Hepatocyte (in vitro differentiated cells): Measurements from ENCODE around the gene RUNX1. TPM values are rescaled to one million over a fixed set of nuclear protein-coding genes. Genes with fewer than 3 reads are reported as not detected.

Source experiments
- DNase-seq: peaks from one replicate; pipeline ENCODE4 v3.0.0-alpha.2; 2016; ENCODE audit warnings: low spot score
- H2AFZ ChIP-seq: fragments of 200-600 bp; sonication (generic); 2 replicates; pipeline ENCODE4 v1.6.0; 2016; ENCODE audit warnings: antibody characterized with exemption, mild to moderate bottlenecking
- H3K27ac ChIP-seq: fragments of 200-600 bp; sonication (generic); 2 replicates; pipeline ENCODE4 v1.5.1; 2016; ENCODE audit warnings: mild to moderate bottlenecking
- H3K27me3 ChIP-seq: fragments of 200-600 bp; sonication (generic); 2 replicates; pipeline ENCODE4 v1.6.1; 2016
- H3K36me3 ChIP-seq: fragments of 200-600 bp; sonication (generic); replicated peaks from 2 replicates; pipeline ENCODE4 v1.5.1; 2016; ENCODE audit warnings: low read depth; ENCODE audit not compliant: insufficient read depth
- H3K4me1 ChIP-seq: fragments of 200-600 bp; sonication (generic); 2 replicates; pipeline ENCODE4 v1.5.1; 2016; ENCODE audit warnings: mild to moderate bottlenecking, moderate library complexity; ENCODE audit not compliant: insufficient read depth
- H3K4me2 ChIP-seq: fragments of 200-600 bp; sonication (generic); 2 replicates; pipeline ENCODE4 v1.6.0; 2016
- H3K4me3 ChIP-seq: fragments of 200-600 bp; sonication (generic); 2 replicates; pipeline ENCODE4 v1.5.1; 2016; ENCODE audit warnings: mild to moderate bottlenecking
- H3K79me2 ChIP-seq: fragments of 200-600 bp; sonication (generic); 2 replicates; pipeline ENCODE4 v1.6.0; 2017; ENCODE audit warnings: mild to moderate bottlenecking
- H3K9me2 ChIP-seq: fragments of 200-600 bp; sonication (generic); replicated peaks from 2 replicates; pipeline ENCODE4 v1.6.0; 2017; ENCODE audit warnings: mild to moderate bottlenecking; ENCODE audit not compliant: insufficient read depth
- H3K9me3 ChIP-seq: fragments of 200-600 bp; sonication (generic); 2 replicates; pipeline ENCODE4 v1.5.1; 2016; ENCODE audit warnings: low read depth, mild to moderate bottlenecking
- H4K20me1 ChIP-seq: fragments of 200-600 bp; sonication (generic); 2 replicates; pipeline ENCODE4 v1.6.0; 2016; ENCODE audit warnings: mild to moderate bottlenecking; ENCODE audit not compliant: insufficient read depth, poor library complexity, severe bottlenecking
- CTCF ChIP-seq: fragments of 200-600 bp; sonication (generic); IDR thresholded peaks from 2 replicates; pipeline ENCODE4 v1.5.1; 2016; ENCODE audit warnings: antibody characterized with exemption, mild to moderate bottlenecking; ENCODE audit not compliant: poor library complexity
- EZH2 ChIP-seq: fragments of 200-600 bp; sonication (generic); IDR thresholded peaks from 2 replicates; pipeline ENCODE4 v1.6.1; 2016; ENCODE audit warnings: antibody characterized with exemption, mild to moderate bottlenecking, borderline replicate concordance
- EZH2phosphoT487 ChIP-seq: fragments of 200-600 bp; sonication (generic); IDR thresholded peaks from one replicate; pipeline ENCODE4 v1.6.1; 2018; ENCODE audit warnings: antibody characterized with exemption, mild to moderate bottlenecking, low read depth, moderate library complexity; ENCODE audit not compliant: unreplicated experiment, severe bottlenecking
- WGBS: methylation state at CpG from one replicate; pipeline ENCODE4 v1.1.6; 2016; ENCODE audit warnings: low lambda C conversion rate; ENCODE audit errors: missing lambda C conversion rate; 5-methylcytosine and 5-hydroxymethylcytosine counted together
- polyA plus RNA-seq: library from polyadenylated mRNA; unstranded; fragments of >200 nt; fragmentation: Nextera tagmentation; extraction: Ambion mirVana; gene quantifications from 2 replicates; pipeline ENCODE4 v1.2.1, GENCODE V29; 2016
- total RNA-seq: library from RNA; depleted of rRNA; stranded (reverse); fragments of >200 nt; gene quantifications from 2 replicates; pipeline ENCODE4 v1.2.3, GENCODE V29; 2014

The RUNX1 gene
- total and polyA plus RNA-seq, 2 experiments from 2014 or later, result 8.5 to 10.9 TPM

DNA sequence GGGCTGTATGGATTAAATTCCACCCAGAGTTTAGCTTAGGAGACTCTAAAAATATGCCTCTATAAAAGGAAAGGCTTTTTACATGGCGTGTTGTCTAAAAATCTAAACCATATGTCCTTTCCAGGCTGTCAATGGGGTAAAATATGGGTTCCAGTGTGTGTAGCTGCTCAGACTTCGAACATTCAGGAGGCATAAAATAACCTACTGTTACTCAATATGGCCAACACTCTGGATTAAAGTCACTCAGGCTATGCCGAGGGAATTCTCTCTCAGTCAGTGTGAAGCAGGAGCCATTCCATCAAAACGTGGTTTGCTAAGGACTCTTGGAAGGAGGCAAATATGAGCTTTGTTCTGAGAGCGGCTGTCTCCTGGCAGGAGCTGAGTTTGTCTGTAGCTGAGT, 135.3 kb downstream of the RUNX1 start:
- no peaks in the 10 kb centered on the region for H3K9me3 ChIP-seq
- H3K4me3 ChIP-seq, result no peak overlapping the region
- H2AFZ ChIP-seq, result no peak overlapping the region
- DNase-seq, result no peak
- peaks cover 16% of the 10 kb centered on the region for H3K4me1 ChIP-seq
- TF ChIP-seq EZH2phosphoT487 (no peak), CTCF (no peak), EZH2 (no peak)
- no peak overlapping the region for H3K4me2 ChIP-seq
- no peaks in the 10 kb centered on the region for H3K9me2 ChIP-seq
- no peaks in the 10 kb centered on the region for H3K36me3 ChIP-seq
- peak overlapping the region; percentile 73 for H3K27ac ChIP-seq
- H4K20me1 ChIP-seq, result no peaks in the 10 kb centered on the region
- H3K27me3 ChIP-seq, result no peaks in the 10 kb centered on the region
- no peaks in the 10 kb centered on the region for H3K79me2 ChIP-seq
- WGBS, result 53% methylated on average over 5 of the region's 5 CpGs

- no peak overlapping the region for H3K4me2 ChIP-seq
- H3K9me2 ChIP-seq, result no peaks in the 10 kb centered on the region
- no peaks in the 10 kb centered on the region for H3K36me3 ChIP-seq
- 74% methylated on average over 11 of the region's 11 CpGs for WGBS
- peaks cover 16% of the 10 kb centered on the region for H3K4me1 ChIP-seq
- no peak for DNase-seq
- H3K9me3 ChIP-seq, result no peaks in the 10 kb centered on the region
- H3K79me2 ChIP-seq, result no peaks in the 10 kb centered on the region
- H3K27ac ChIP-seq, result no peak overlapping the region
- no peaks in the 10 kb centered on the region for H4K20me1 ChIP-seq
- H3K4me3 ChIP-seq, result no peak overlapping the region
- TF ChIP-seq EZH2 (no peak), EZH2phosphoT487 (no peak), CTCF (no peak)
- H3K27me3 ChIP-seq, result no peaks in the 10 kb centered on the region
- no peak overlapping the region for H2AFZ ChIP-seq
Observed at GRCh38 chr21:34912022-34912945, 136.8 kb downstream of the RUNX1 start.

GRCh38 chr21:34911360-34911759, 137.7 kb downstream of the RUNX1 start:
- H3K4me3 ChIP-seq, result no peak overlapping the region
- TF ChIP-seq EZH2phosphoT487 (no peak), EZH2 (no peak), CTCF (no peak)

More at GRCh38 chr21:34911360-34911759, 137.7 kb downstream of the RUNX1 start:
- Histone ChIP-seq H4K20me1 (no peaks in the 10 kb centered on the region), H3K4me1 (peaks cover 16% of the 10 kb centered on the region), H3K27me3 (no peaks in the 10 kb centered on the region), H3K36me3 (no peaks in the 10 kb centered on the region), H2AFZ (no peak overlapping the region), H3K79me2 (no peaks in the 10 kb centered on the region), H3K4me2 (no peak overlapping the region), H3K9me2 (no peaks in the 10 kb centered on the region), H3K27ac (no peak overlapping the region), H3K9me3 (no peaks in the 10 kb centered on the region)
- WGBS, result 100% methylated on average over 2 of the region's 2 CpGs
- DNase-seq, result no peak
